Thyroid gland (tissue), 4 donors: ENCODE results near the gene TMTC3.

Experiments used
- POLR2A ChIP-seq, 2 donors: fragments of 450-650 bp; IDR thresholded peaks; one replicate each; pipeline ENCODE4 v1.6.1; 2017; ENCODE audit warnings: antibody characterized with exemption in 2 of 2, mild to moderate bottlenecking in 2 of 2, moderate library complexity in 1 of 2
- TF ChIP-seq, protein P1 (sequence below), 6 experiments: fragments of 200-600 bp in 3 of 6; fragments of 450-650 bp in 3 of 6; sonication (generic) in 3 of 6; IDR thresholded peaks; one replicate each; pipeline ENCODE4 v1.5.1; 2016 to 2019; ENCODE audit warnings: antibody characterized with exemption in 6 of 6, mild to moderate bottlenecking in 2 of 6, inconsistent platforms in 1 of 6, moderate library complexity in 1 of 6

DNA sequence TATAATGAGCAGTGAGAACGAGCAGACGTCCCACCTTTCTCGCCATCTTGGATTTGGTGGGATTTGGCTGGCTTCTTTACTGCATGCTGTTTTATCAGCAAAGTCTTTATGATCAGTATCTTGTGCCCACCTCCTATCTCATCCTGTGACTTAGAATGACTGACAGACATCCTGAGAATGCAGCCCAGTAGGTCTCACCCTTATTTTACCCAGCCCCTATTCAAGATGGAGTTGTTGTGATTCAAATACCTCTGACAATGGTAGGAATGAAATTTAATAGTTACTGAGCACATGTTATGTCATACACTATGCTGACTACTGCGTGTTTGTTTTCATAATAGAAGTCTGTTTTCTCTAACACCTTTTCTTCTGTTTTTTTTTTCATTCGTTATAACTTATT is 1.9 kb downstream of the TMTC3 start:
- no peak for TF ChIP-seq POLR2A (IDR thresholded peaks at IDR 0.05)
- TF ChIP-seq, protein P1, sequence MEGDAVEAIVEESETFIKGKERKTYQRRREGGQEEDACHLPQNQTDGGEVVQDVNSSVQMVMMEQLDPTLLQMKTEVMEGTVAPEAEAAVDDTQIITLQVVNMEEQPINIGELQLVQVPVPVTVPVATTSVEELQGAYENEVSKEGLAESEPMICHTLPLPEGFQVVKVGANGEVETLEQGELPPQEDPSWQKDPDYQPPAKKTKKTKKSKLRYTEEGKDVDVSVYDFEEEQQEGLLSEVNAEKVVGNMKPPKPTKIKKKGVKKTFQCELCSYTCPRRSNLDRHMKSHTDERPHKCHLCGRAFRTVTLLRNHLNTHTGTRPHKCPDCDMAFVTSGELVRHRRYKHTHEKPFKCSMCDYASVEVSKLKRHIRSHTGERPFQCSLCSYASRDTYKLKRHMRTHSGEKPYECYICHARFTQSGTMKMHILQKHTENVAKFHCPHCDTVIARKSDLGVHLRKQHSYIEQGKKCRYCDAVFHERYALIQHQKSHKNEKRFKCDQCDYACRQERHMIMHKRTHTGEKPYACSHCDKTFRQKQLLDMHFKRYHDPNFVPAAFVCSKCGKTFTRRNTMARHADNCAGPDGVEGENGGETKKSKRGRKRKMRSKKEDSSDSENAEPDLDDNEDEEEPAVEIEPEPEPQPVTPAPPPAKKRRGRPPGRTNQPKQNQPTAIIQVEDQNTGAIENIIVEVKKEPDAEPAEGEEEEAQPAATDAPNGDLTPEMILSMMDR (IDR thresholded peaks at IDR 0.05) = no peak
